Measurements from ENCODE around the gene ZNF783.
A peak's percentile ranks its signal among the peaks of the same experiment; 100 is the strongest.

The ZNF783 gene

DNA sequence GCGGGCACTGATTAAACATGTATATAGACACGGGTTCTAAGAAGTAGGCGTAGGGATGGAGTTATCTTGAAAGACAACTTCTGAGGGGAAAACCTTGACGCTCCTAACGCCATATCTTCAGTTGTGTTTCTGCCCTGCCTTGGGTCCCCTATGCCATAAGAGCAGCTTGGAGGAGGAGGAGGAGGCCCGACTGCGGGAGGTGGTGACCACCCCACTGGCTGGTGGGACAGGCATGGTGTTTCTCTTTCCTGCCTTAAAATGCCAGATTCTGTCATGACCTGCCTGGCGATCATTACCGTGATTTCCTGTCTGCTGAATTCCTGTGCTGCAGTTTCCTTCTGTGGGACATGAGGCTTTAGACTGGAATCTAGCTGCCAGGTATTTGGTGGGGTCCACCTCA lies 15.9 kb downstream of the ZNF783 start:
- FAIRE-seq (no peak), DNase-seq (ENCODE audit: insufficient read length) (no peak)
- TF ChIP-seq POLR2AphosphoS5 (IDR thresholded peaks at IDR 0.05; ENCODE audit: low read depth, low read length) = no peak
- TF ChIP-seq TAF1 (IDR thresholded peaks at IDR 0.05; ENCODE audit: borderline replicate concordance, low read depth, low read length) = no peak
- no peak for TF ChIP-seq POLR2A (IDR thresholded peaks at IDR 0.05; ENCODE audit: low read depth, low read length)

GRCh38 chr7:149278396-149278795 lies 16.4 kb downstream of the ZNF783 start:
- no peak for DNase-seq (ENCODE audit: insufficient read length)
- no peak for FAIRE-seq
- TF ChIP-seq POLR2AphosphoS5 (IDR thresholded peaks at IDR 0.05; ENCODE audit: low read depth, low read length) = 0 out of 2 replicates have a peak, but pooled peaks have one; percentile 16
- TF ChIP-seq POLR2A (IDR thresholded peaks at IDR 0.05; ENCODE audit: low read depth, low read length) = no peak
- TF ChIP-seq TAF1 (IDR thresholded peaks at IDR 0.05; ENCODE audit: borderline replicate concordance, low read depth, low read length) = no peak

GRCh38 chr7:149279111-149279743 lies 17.2 kb downstream of the ZNF783 start:
- no peak for TF ChIP-seq POLR2AphosphoS5 (IDR thresholded peaks at IDR 0.05; ENCODE audit: low read depth, low read length)
- no peak for TF ChIP-seq TAF1 (IDR thresholded peaks at IDR 0.05; ENCODE audit: borderline replicate concordance, low read depth, low read length)
- FAIRE-seq (no peak), DNase-seq (ENCODE audit: insufficient read length) (no peak)

DNA sequence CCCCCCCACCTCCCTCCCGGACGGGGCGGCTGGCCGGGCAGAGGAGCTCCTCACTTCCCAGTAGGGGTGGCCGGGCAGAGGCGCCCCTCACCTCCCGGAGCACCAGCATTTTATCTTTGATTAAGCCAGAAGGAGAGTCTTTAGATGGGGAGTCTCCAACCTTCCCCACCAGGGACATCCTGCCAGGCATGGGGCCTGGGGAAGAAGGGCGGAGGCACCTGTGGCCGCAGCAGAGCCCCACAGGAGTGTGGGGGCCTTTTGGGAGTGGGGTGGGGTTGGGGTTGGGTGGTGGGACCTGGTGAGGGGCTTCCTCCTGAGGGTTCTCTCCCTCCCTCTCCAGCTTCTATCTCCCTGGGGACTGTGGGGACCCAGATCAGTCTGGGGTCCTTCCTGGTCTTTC lies 18.2 kb downstream of the ZNF783 start:
- DNase-seq (ENCODE audit: insufficient read length) = no peak
- FAIRE-seq = no peak
- no peak for TF ChIP-seq POLR2A (IDR thresholded peaks at IDR 0.05; ENCODE audit: low read depth, low read length)
- TF ChIP-seq TAF1 (IDR thresholded peaks at IDR 0.05; ENCODE audit: borderline replicate concordance, low read depth, low read length) = no peak
- TF ChIP-seq POLR2AphosphoS5 (IDR thresholded peaks at IDR 0.05; ENCODE audit: low read depth, low read length) = no peak

GRCh38 chr7:149280661-149281507 lies 18.9 kb downstream of the ZNF783 start:
- TF ChIP-seq TAF1 (IDR thresholded peaks at IDR 0.05; ENCODE audit: borderline replicate concordance, low read depth, low read length) (no peak), POLR2AphosphoS5 (IDR thresholded peaks at IDR 0.05; ENCODE audit: low read depth, low read length) (no peak), POLR2A (IDR thresholded peaks at IDR 0.05; ENCODE audit: low read depth, low read length) (no peak)
- no peak for FAIRE-seq
- no peak for DNase-seq (ENCODE audit: insufficient read length)

GRCh38 chr7:149281508-149282330 lies 19.7 kb downstream of the ZNF783 start:
- TF ChIP-seq POLR2A (IDR thresholded peaks at IDR 0.05; ENCODE audit: low read depth, low read length) (no peak), POLR2AphosphoS5 (IDR thresholded peaks at IDR 0.05; ENCODE audit: low read depth, low read length) (no peak), TAF1 (IDR thresholded peaks at IDR 0.05; ENCODE audit: borderline replicate concordance, low read depth, low read length) (no peak)
- FAIRE-seq = no peak
- DNase-seq (ENCODE audit: insufficient read length) = no peak

DNA sequence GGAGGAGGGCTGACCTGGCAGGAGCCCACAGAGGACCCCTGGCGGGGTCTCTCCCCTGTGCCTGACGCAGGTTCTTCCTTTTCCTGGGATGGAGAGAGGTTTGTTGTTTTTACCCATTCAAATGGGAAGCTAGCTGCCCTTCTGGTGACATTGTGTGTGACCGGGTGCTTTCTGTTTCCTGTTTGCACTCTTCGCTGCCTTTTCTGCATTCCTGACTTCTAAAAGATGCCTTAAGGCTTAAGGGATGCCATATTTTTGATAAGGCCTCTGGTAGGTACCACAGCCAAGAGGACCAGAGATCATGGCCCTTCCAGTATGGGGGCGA lies 20.3 kb downstream of the ZNF783 start:
- FAIRE-seq (no peak), DNase-seq (ENCODE audit: insufficient read length) (no peak)
- TF ChIP-seq TAF1 (IDR thresholded peaks at IDR 0.05; ENCODE audit: borderline replicate concordance, low read depth, low read length) = no peak

DNA sequence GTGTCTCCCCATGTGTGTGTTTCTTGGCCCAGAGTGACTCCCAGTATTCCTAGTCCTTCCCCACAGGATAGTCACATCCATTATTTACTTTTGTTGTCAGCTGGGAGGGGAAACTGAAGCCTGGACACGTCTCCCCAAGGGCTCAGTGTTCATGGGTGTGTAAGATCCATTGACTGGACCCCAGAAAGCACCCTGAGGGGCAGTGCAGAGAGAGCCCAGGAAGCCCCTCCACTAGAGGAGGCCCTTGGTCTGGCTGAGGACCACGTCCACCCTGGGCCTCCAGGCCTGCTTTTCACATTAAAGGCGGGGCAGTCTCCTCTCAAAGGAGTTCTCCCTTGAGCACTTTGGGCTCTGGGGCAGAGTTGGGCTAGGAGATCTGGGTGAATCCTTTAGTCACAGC lies 21.3 kb downstream of the ZNF783 start:
- FAIRE-seq (no peak), DNase-seq (ENCODE audit: insufficient read length) (no peak)
- TF ChIP-seq POLR2AphosphoS5 (IDR thresholded peaks at IDR 0.05; ENCODE audit: low read depth, low read length) (no peak), TAF1 (IDR thresholded peaks at IDR 0.05; ENCODE audit: borderline replicate concordance, low read depth, low read length) (no peak), POLR2A (IDR thresholded peaks at IDR 0.05; ENCODE audit: low read depth, low read length) (no peak)

DNA sequence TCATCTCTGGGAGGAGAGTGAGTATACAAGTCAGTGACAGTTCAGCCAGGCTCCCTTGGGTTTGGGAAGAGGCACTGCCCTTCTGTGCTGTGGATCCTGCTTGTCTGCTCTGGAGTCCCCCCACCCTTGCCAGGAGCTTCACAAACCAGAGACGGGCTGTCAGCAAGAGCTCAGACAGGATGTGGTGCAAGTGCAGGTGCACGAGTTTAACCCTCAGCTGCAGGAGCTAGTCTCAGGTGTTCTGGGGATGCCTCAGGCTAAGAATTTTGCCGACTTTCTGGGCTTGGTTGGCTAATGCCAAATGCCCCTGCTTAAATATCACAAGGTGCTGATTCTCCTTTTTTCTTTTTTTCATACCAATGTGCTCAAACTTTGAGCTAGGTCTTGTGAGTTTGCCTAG lies 22.3 kb downstream of the ZNF783 start:
- FAIRE-seq (no peak), DNase-seq (ENCODE audit: insufficient read length) (no peak)
- TF ChIP-seq POLR2A (IDR thresholded peaks at IDR 0.05; ENCODE audit: low read depth, low read length) = no peak
- no peak for TF ChIP-seq POLR2AphosphoS5 (IDR thresholded peaks at IDR 0.05; ENCODE audit: low read depth, low read length)
- no peak for TF ChIP-seq TAF1 (IDR thresholded peaks at IDR 0.05; ENCODE audit: borderline replicate concordance, low read depth, low read length)

GRCh38 chr7:149284850-149285585 lies 23.0 kb downstream of the ZNF783 start:
- FAIRE-seq (peak; percentile 94), DNase-seq (ENCODE audit: insufficient read length) (peak; percentile 98)
- TF ChIP-seq POLR2A (IDR thresholded peaks at IDR 0.05; ENCODE audit: low read depth, low read length) = peak; percentile 63
- peak; percentile 72 for TF ChIP-seq POLR2AphosphoS5 (IDR thresholded peaks at IDR 0.05; ENCODE audit: low read depth, low read length)
- TF ChIP-seq TAF1 (IDR thresholded peaks at IDR 0.05; ENCODE audit: borderline replicate concordance, low read depth, low read length) = no peak

DNA sequence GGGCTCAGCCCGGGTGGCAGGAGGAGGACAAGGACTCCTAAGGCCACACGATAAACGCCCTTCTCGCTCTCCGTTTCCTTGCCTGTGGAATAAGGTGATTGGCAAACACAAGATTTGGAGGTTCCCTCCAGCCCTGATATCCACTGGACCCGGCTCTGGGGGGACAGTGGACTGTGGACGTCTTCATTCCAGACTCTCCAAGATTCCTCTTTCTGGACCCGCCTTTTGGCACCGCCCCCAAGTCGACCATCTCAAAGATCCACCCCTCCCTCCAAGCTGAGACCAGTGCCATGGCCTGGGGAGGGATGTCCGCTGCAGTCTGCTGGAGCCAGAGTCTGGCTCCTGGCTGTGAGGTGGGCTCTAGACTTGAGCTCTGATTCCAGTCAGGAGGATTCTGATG lies 23.6 kb downstream of the ZNF783 start:
- TF ChIP-seq TAF1 (IDR thresholded peaks at IDR 0.05; ENCODE audit: borderline replicate concordance, low read depth, low read length) (no peak), POLR2A (IDR thresholded peaks at IDR 0.05; ENCODE audit: low read depth, low read length) (no peak), POLR2AphosphoS5 (IDR thresholded peaks at IDR 0.05; ENCODE audit: low read depth, low read length) (no peak)
- no peak for DNase-seq (ENCODE audit: insufficient read length)
- no peak for FAIRE-seq

All from GM12892 (cell line).